SK-N-SH treated with all-trans-retinoic acid at 6 μM for 48 hours (cell line): Measurements from ENCODE around the gene OSBPL2.

ENCODE experiments used
- SNAI2 ChIP-seq: fragments of 250-450 bp; sonication (Bioruptor Pico); IDR thresholded peaks from 2 replicates; pipeline ENCODE4 v1.5.0; 2020; ENCODE audit warnings: mild to moderate bottlenecking, moderate library complexity
- TOX ChIP-seq: fragments of 250-450 bp; sonication (Bioruptor Pico); IDR thresholded peaks from 2 replicates; pipeline ENCODE4 v1.8.0; 2021; ENCODE audit warnings: mild to moderate bottlenecking, moderate library complexity, borderline replicate concordance

DNA sequence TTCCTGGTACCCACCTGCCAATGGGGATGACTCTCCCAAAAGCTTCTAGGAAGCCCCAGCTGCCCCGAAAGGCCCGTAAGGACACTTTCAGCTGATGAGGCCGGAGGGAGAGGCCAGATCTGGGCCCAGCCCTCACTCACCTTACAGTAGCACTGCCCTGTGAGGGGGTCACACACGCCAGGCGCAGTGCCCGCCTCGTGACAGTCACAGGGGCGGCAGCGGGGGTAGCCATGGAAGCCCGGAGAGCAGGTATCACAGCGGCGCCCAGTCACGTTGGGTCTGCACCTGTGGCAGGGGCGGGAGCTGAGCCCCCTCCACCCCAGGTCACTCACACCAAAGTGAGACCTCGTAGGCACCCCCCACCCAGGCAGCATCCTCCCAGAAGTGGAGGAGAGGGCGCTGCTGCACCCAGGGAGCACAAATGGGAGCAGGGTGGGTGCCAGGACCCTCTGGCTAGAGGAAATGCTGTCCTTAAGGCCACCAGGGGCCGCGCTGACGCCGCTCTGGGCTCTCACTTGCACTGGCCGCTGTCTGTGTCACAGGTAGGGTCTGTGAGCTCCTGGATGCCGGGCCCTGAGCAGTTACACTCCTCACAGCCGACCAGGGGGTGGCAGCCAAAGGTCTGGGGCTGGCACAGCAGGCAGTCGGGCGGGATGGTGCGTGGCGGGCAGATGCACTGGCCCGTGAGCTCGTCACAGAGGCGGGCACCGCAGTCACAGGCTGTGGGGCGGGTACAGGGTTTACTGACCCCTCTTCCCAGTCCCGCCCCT is 89.6 kb downstream of the OSBPL2 start:
- TF ChIP-seq SNAI2 (CRISPR knock-in tag) (no peak), TOX (CRISPR knock-in tag) (no peak)
